Retinal pigment epithelial cell (primary cell): ENCODE results near the gene SETD2.
A peak's percentile ranks its signal among the peaks of the same experiment; 100 is the strongest.

Experiments
- DNase-seq: peaks from one replicate; pipeline ENCODE4 v3.0.0-alpha.2; 2010; ENCODE audit warnings: low read depth
- H3K4me3 ChIP-seq: 2 replicates; pipeline ENCODE4 v1.5.1; 2011; ENCODE audit warnings: mild to moderate bottlenecking, low read length, control low read depth, moderate library complexity
- CTCF ChIP-seq: conservative IDR thresholded peaks from 2 replicates; pipeline ENCODE4 v1.5.1; 2011; ENCODE audit warnings: low read depth, low read length, control low read depth, inconsistent platforms

The SETD2 gene

GRCh38 chr3:47009225-47010110, 154.4 kb downstream of the SETD2 start:
- peak; percentile 81 for DNase-seq
- peak; percentile 15 for TF ChIP-seq CTCF
- H3K4me3 ChIP-seq, result peak overlapping the region; percentile 58

- peak overlapping the region; percentile 47 for H3K4me3 ChIP-seq
- TF ChIP-seq CTCF, result no peak
Observed at GRCh38 chr3:47008851-47009224, 155.1 kb downstream of the SETD2 start.

DNA sequence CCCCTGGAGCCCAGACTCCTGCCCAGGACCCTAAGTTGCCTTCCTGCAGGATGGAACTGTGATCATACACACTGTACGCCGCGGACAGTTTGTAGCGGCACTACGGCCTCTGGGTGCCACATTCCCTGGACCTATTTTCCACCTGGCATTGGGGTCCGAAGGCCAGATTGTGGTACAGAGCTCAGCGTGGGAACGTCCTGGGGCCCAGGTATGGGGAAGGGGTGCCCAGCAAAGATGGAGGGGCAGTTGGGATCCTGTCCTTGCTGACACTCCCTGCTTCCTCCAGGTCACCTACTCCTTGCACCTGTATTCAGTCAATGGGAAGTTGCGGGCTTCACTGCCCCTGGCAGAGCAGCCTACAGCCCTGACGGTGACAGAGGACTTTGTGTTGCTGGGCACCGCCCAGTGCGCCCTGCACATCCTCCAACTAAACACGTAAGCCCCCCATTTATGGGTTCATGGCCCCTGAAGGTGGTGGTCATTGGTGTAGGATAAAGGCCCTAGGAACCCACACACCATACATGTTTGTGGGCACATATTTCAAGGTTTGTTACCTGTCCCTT, 155.6 kb downstream of the SETD2 start:
- no peak for TF ChIP-seq CTCF
- no peak overlapping the region for H3K4me3 ChIP-seq
- no peak for DNase-seq

More at GRCh38 chr3:47008851-47009224, 155.1 kb downstream of the SETD2 start:
- no peak for DNase-seq

DNA sequence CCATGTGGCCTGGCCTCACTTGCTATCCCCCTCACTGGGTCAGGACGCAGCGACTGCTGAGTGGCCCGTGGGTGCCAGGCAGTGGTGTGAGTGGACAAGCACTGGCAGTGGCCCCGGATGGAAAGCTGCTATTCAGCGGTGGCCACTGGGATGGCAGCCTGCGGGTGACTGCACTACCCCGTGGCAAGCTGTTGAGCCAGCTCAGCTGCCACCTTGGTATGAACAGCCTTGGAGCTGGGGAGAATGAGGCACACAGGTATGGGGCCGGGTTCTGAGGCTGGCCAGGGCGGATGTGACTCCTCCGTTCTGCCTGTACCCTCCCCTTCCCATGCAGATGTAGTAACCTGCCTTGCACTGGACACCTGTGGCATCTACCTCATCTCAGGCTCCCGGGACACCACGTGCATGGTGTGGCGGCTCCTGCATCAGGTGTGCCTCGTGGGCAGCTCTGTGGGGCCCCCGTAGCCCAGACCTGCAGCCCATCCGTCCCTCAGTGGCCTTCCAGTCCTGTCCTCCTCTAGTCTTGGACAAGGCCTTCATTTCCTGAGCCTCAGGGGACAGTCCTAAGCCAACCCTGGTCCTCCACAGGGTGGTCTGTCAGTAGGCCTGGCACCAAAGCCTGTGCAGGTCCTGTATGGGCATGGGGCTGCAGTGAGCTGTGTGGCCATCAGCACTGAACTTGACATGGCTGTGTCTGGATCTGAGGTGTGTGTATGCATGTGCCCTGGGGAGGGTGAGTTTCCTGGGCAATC, 156.3 kb downstream of the SETD2 start:
- H3K4me3 ChIP-seq, result no peak overlapping the region
- no peak for DNase-seq
- TF ChIP-seq CTCF, result no peak

GRCh38 chr3:47007001-47007400, 156.9 kb downstream of the SETD2 start:
- no peak overlapping the region for H3K4me3 ChIP-seq
- TF ChIP-seq CTCF, result no peak
- DNase-seq, result no peak

DNA sequence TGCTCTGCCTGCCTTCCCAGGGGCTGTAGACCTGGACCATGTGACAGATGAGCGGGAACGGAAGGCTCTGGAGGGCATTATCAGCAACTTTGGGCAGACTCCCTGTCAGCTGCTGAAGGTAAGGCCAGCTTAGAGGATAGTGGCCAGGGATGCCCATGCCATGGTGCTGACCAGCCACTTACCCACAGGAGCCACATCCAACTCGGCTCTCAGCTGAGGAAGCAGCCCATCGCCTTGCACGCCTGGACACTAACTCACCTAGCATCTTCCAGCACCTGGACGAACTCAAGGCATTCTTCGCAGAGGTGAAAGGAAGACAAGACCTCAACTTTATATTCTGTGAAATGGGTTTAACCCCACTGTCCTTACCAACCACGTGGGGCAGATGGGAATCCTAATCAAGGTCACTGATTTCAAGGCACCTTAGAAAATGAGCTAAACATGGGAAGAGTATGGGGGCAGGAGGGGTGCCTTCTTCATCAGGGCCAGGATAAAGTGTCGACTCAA, 157.7 kb downstream of the SETD2 start:
- no peak for DNase-seq
- no peak for TF ChIP-seq CTCF
- H3K4me3 ChIP-seq, result no peak overlapping the region
